DOHH2 (cell line): ENCODE measurements around the gene IDH3B.

Experiments used
- CTCF ChIP-seq: fragments of 200-600 bp; sonication (generic); IDR thresholded peaks from one replicate; pipeline ENCODE4 v1.5.1; 2014; ENCODE audit warnings: antibody characterized with exemption, mild to moderate bottlenecking, low read depth, low read length; ENCODE audit not compliant: poor library complexity, severe bottlenecking
- EZH2phosphoT487 ChIP-seq: fragments of 200-600 bp; sonication (generic); IDR thresholded peaks from 2 replicates; pipeline ENCODE4 v1.6.1; 2017; ENCODE audit warnings: borderline replicate concordance, mild to moderate bottlenecking, antibody characterized with exemption, low read length, moderate library complexity, mixed read lengths

- TF ChIP-seq CTCF (no peak), EZH2phosphoT487 (no peak)
Measured at GRCh38 chr20:2626853-2627541, 37.0 kb downstream of the IDH3B start.
